ENCODE results near the gene TRERF1.
"Not testable (repeated sequence)": the region's sequence is repeated elsewhere in the genome, so short reads cannot be mapped to it uniquely, and the experiment has no call there.

The TRERF1 gene

DNA sequence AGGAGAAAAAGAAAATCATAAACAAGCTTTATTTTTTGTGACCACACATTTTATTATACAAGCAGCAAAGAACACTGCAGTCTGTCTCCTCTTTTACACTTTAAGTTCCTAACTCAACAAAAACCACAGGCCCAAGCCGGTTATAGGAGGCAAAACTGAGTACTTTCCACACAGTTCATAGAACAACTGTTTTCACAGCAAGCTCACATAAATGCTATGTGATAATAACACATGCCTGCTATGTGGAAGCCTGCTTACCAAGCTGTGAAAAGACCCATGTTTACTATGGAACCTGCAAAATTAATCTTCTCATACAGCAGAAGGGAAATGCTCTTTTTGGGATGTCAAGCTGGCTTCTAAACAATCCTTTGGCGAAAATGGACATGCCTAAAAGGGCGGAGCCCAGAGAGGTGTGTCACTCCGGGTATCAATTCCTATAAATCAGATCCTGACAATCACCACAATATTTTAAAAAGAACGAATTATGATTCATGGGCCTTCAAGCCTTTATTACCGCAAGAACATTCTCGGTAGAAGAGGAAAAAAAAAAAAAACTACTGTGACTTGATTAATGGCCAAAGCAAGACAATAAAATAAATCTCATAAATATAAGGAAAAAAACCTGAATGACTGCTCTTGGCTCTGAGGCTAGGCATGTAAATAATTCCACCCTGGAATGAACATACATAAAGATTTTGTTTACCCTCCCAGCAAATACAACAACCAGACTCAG is 2.6 kb downstream of the TRERF1 start:
- no peak for DNase-seq

DNA sequence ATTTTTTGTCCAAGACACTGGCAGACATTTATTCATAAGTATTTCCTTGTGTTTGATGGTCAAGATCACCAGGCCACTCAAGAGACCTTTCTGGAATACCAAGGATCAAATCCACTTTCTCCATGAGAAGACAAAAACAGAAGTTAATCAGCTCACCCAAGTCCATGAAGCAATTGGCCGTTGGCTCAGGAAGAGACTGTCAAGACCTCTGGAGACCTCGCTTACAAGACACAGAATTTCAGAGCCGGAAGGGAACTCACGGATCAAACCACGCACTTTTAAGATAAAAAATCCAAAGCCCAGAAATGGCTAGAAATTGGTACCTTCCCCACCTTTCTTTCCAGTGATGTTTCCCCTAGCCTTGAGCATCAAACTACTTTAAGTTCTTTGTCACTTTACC is 3.3 kb downstream of the TRERF1 start:
- DNase-seq: no peak

DNA sequence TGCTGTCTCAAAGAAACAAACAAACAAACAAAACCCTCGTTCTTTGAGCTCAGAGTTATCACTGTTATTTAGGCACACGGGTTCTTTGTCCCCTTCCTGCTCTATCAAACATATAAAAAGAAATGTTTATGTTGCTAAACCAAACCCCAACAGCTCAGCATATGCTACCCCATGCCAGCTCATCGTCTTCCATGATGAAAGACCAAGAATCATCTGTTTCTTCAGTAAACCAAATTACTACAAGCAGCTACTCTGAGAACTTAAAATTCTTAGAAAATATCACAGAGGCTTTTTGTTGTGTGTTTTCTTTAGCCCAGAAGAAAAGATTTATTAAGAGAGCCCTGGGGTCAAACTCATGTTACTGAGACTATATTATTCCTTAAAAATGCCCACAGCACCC is 4.7 kb downstream of the TRERF1 start:
- DNase-seq: no peak

DNA sequence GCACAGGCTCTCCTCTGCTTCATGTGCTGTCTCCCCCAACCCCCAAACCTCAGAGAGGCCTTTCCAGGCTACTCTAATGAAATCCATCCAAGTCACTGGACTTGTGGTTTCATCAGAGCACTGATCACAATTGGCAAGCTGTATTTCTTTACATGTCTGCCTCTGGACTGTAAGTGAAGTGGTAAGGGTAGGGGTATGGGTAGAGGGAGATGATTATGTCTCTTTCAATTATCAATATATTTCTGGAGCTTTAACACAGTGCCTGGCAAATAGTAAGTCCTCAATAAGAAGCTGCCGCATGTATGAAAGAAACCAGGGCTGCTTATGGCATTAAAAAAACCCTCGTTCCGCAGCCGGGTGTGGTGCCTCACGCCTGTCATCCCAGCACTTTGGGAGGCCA is 5.4 kb downstream of the TRERF1 start:
- no peak for DNase-seq

DNA sequence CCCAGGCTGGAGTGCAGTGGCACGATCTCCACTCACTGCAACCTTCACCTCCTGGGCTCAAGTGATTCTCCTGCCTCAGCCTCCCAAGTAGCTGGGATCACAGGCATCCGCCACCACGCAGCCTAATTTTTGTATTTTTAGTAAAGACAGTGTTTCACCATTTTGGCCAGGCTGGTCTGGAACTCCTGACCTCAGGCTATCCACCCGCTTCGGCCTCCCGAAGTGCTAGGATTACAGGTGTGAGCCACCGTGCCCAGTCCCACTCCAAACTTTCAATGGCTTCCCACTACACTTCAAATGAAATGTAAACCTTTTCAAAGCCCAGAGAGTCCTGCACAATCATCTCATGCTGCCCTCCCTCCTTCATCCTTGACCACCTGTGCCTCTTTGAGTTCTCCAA is 5.8 kb downstream of the TRERF1 start:
- not testable (repeated sequence) for DNase-seq

DNA sequence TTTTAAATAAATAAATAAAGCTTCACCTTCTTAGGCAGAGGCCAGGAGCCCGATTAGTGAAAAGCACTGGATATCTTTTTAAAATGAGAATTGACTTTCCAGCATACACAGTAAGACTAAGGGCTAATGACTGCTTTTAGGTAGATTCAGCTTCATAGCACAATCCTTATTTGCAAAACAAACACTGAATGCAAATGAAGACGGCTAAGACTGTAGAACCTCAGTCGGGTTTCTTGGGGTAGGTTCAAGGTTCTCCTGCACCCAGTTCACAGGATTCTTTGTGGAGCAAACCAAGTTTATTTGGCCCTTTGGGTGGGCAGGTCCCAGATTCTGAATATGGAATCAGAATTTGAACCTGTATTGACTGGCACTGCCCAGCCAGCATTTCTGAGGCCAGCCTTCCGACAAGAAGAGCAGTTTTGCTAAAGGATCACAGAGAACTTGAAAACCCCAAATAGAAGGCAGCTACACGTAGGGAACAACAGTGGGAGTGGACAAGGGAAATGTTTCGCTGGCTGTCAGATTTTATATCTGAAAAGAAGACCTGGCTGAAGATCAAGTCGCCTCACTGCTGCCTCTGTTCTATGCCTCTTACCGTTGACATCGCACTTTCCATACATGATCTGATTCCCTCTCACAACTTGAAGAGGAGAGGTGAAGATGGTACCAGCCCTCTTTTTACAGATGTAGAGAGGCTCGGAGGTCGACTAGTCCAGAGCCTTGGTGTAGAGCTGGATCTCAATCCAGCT is 8.2 kb downstream of the TRERF1 start:
- no peak for DNase-seq

DNA sequence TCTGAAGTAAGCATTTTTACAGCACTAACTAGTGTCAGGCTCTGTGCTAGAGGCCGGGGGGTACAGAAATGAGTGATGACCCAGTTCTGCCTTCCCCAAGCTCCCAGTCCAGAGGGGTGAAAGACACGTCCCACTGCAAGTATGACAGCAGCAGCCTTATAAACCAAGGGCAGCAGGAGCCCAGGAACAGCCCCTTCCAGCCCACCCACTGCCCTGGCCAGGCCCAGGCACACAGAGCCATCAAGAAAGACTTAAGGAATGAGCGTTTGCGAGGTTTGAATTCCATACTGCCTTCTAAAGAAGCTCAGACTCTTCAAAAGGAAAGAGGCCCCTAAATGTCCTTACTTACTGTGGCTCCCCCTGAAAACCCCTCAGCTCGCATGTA is 10.0 kb downstream of the TRERF1 start:
- no peak for DNase-seq

DNA sequence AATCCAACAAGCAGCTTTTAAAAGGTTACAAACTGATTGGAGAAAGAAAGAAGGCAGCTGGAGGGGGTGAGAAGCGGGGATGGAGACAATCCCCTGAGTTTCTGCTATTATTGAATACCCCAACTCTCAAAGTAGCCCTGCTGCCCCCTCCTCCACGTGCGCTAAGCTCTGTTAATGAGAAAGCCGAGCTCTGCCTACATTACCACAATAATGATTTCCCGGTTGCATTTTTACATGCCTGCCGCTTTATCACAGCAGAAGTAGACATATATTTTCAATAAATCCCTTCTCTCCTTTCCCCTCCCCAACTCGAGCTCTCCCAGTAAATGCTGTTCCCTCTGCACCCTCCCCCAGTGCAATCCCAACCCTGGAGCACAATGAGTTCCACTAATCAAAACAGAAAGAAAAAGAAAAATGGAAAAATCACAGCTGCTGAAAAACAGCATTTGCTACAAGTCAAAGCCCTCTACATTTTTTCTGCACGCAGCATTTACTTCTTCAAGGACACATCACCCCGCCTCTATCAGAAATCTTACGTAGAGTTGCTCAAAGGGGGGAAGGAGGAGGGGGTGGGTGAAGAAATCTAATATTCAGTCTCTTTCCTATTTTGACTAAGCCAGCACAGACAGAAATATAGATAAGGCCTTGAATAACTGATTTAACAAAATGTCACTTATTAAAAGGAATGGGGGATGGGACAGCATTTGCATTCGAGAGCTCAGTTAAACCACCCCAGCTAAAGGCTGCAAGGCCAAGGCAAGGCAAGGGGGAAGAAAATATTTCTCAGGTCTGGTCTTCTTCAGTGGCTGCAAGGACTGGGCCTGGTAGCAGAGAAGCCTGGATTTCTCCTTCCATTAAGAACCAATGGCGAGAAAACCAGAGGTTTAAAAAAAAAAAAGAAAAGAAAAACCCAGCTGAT is 10.7 kb downstream of the TRERF1 start:
- DNase-seq: no peak

DNA sequence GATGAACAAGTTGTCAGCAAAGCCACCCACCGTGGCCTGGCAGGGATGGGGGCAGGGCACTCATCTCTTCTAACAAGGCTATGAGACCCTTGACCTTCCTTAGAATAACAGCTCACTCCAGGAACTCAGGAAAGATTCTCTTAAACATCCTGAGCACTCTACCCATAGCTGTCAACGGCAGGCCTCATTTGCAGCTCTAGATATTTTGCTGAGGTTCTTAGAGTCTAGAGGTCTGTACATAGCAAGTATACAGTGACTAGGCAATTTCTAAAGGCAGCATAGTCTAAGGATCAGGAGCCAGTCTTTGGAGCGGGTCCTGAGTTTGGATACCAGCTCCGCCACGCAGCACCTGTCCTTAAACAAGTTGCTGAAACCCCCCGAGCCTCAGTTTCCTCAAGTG is 11.7 kb downstream of the TRERF1 start:
- no peak for DNase-seq

DNA sequence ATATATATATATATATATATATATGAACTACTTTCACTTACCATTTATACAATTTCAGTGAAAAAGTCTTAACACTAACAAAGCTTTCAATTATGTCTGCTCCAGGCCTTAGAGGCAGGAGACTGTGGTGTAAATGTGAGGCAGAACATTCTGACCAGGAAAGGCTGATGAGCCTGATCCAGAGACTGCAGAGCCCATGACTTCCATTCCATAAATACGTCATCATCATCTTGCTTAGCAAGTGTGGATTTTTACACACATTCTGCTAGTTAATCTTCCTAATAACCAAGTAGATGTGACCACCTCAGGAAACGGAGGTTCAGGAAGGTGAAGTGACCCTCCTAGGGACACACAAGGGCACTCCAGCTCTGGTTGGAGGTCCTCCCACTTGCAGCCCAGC is 14.9 kb downstream of the TRERF1 start:
- DNase-seq: no peak

DNA sequence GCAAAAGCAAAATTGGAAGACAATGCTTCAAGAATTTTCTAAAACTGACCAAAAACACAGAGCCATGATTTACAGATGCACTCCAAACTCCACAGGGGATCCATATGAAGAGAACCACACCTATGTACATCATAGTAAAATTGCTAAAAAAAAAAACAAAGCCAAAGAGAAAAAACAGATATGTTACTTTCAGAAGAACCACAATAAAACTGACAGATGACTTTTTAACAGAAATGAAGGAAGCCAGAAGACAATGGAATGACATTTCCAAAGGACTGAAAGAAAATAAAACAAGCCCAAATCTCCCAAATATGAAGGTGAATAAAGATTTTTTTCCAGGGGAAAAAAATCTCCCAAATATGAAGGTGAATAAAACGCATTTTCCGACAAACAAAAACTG is 17.5 kb downstream of the TRERF1 start:
- DNase-seq: no peak

DNA sequence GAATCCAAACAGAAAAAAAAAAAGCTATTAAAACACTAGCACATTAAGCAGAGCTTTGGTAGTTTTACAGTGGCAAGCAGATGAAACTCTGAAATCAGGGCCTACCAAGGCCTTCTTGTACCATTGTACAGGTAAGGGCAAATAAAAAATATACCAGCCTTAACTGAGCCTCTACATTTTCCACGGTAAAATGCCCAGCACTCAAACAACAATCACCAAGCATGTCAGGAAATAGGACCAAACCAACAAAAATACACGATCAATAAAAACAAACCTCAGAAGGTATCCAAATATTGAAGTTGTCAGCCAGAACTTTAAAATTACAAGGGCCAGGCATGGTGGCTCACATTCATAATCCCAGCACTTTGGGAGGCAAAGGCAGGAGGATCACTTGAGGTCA is 18.3 kb downstream of the TRERF1 start:
- DNase-seq: no peak

DNA sequence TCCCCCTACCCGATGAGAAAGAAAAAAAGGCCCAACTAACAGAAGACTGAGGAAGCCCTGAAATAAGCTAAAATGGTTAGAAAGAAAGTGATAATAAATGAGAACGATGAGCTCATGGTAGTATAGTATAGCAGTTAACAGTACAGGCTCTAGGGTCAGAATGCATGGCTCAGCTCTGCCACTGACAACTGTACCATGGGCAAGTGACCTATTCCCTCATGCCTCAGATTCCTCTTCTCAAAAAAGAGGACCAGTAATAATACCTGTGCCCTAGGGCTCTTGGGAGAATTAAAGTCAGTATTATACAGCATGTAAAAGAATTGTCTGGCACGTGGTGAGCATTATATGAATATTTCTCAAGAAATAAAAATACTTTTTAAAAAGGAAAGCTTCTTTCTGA is 19.8 kb downstream of the TRERF1 start:
- no peak for DNase-seq

DNA sequence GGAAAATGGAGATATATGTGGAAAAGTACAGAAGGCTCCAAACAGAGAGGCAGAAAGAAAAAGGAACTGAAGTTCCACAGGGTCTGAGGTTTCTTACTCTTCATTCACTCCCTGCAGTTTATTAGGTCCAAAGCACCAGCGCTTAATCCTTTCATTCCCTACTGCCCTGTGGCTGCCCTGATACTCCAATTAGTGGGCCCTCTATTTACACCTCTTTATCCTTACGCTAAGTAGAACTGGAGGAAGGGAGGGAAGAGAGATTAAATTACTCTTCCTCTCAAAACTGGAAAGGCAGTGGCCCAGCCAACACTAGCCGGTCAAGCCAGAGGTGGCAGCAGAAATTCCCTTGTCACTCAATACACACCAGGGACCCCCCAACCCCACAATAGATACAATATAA is 20.4 kb downstream of the TRERF1 start:
- DNase-seq: no peak

DNA sequence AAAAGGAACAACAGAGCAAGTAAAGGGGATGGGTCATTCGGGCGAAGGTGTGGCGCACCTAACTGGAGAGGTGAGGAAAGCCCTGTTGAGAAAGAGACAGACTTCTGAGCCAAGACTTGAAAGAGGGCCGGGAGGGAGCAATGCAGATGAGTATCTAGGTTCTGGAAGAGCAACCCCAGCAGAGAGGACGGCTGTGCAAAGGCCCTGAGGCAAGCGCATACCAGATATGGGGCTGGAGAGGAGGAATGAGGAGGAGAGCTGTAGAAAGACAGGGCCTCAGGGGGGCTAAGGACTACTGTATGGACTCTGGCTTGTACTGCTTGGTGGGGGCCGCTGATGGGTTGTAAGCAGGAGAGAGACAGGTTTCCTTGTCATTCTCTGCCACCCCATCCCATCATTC is 21.9 kb downstream of the TRERF1 start:
- no peak for DNase-seq

DNA sequence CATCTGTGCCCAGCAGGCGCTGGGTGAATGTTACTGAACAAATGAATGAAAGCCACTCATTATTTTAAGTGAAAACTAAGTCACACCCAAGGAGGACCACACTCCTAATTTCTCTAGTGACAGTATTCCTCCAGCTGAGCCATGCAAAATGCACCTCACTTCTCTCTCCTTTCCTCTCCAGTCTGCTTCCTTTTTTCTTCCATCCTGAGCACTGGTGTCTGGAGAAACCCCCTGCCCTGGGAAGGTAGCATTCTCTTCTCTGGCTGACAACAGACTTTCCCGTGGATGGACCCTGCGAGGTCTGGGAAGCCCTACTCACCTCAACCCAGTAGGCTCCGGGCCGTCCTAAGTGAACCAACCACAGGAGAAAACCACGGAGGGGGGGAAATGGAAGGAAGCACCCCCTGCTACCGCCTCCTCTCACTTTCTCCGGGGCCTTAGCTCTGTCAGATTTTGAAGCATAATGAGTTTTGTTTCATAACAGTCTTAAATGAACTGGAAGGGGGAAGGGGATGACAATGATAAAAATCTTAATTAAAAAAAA is 22.6 kb downstream of the TRERF1 start:
- no peak for DNase-seq

DNA sequence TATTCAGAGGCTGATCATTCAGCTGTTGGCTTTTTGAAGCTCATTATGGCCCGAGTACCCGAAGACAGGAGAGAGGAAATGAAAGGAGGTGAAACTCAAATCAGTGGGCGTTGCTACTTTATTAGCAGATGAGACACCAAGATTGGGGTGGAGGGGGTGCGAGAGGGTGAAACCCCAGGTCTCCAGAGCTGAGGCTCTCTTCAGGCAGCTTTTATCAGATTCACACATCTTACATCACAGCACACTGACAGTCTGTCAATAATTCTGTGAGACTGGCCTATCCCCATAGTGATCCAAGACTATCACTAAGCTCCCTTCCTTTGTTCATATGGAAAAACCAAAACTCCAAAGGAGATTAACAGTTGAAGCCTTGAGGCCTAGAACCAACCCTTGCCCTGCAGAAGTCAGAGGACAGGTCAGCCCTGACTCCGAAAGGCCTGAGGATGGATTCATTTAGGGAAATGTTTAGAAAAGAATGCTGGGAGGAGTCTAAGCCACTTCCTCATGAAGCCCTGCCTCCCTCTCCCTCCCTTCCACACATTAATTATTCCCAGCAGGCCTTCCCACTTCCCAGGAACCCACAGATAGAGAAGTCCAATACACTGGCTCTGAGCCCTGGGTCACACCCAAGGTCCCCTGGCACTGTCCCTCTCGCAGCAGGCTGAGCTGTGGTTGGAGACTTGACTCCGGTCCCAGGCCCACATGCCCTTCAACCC is 23.2 kb downstream of the TRERF1 start:
- peak; percentile 54 for DNase-seq

DNA sequence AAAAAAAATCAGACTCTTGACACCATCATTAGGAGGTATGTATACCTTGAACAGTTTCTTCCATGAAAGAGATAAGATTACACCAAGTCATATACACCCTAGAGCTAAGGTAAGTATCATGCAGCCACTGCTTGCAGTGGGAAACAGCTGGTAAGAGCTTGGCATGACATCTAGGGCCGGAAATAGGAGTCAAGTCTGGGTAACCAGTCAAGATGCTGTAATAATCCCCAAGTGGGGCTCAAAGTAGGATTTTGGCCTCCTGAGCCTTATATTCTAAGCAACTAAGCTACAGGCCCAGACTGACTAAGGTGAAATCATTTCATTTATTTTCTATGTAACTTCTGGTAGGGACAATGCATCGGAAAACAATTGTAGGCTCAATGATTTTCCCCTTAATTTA is 23.9 kb downstream of the TRERF1 start:
- no peak for DNase-seq

DNA sequence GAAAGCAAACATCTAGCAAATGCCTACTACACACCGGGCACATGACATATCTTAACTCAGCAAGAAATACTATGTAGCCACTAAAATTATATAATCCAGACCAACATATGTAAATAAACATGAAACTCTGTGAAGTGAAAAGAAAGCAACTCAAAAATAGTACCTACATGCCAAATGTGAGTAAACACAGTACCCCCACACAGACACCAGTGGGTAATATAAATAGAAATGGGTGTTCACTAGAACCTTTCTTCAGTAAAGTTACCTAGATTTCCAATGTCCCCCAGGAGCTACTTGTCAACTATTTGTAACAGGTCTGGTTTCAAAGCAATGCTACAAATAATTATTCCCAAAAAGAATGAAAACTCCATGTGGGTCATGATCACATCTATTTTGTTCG is 25.5 kb downstream of the TRERF1 start:
- no peak for DNase-seq

DNA sequence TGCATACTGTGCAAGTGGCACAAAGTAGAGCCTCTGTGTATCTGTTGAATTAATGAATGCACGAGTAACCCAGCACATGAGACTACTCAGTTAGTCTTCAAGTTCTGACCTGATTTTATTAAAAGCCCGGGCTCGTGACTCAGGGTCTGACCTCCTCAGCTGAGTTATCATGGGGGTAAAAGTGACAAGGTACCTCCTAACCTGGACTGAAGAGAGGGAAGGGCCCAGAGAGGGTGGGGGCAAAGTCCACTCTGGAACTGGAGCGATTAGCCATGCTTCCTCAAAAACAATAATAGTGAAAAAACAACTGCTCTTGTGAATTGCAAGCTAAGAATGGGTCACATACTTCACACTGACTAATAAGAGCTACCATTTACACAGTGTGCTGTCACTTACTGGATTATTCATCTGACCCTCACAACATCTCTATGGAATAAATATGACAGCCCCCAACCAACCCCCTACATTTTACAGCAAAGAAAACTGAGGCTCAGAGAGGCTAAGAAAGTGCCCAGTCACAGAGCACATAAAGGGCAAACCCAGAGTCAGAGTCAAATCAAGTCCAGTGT is 26.7 kb downstream of the TRERF1 start:
- DNase-seq: no peak

DNA sequence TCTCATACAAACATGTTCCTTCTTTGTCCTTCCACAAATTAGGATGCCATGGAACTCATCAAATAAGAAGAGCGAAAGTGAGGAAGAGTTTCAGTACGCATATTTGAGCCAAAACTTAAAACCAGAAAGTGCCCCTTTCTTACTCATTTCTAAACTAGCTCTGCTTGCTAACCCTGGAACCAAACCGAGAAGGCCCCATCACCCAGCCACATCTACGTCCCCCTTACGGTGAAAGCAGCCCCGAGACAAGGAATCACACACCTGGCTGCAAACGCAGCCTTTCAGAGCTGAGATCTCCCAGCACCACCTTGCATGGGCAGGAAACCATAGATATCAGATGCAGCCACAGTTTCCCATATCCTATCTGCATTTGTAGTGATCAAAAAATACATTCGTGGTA is 28.5 kb downstream of the TRERF1 start:
- DNase-seq: peak; percentile 24

DNA sequence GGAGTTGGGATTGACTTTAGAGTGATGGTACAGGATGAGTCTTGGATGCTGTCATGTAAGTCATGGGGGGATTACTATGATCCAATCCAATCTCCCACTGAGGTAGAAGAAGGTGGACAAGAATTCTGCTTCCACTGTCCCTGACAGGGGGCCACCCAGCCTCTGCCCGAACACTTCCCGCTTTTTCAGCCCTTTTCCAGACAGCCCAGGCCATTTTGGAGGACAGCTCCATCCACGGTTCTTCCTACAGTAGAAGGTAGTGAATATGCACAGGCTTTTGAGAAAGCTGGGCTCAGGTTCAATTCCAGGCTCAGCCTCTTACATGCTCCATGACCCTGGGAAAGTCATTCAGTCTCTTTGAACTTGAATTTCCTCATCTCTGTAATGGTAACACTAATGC is 31.0 kb downstream of the TRERF1 start:
- no peak for DNase-seq

Measured in stimulated activated CD4-positive, alpha-beta T cell treated with anti-CD3 and anti-CD28 coated beads, Interleukin-4, amount 100 ng/mL, for 1 hour (primary cell).